ENCODE data around the gene KIRREL3. TPM values are rescaled to one million over a fixed set of nuclear protein-coding genes. Genes with fewer than 3 reads are reported as not detected.

KIRREL3 gene
- total and polyA plus RNA-seq, 2 donors (not counting 3 experiments of a cell fraction or from before 2014, with no cell fraction given) = not detected

DNA sequence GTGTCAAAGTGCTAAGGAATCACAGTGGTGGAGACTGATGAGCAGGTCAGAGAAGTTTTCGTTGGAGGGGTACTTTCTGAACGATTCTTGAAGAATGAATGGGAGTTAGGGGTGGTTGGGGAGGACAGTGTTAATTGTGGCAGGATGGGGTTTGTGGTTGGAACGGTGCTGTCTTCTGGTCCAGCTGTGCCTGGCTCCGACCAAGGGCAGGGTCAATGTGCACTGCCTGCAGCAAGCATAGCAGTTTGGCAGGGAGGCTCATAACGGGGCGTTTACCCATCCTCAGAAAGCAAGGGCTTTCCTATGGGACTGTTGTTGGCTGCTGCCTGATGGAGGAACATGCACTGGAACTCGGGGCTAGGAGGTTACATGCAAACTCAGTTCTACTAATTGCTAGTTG is 265.8 kb downstream of the KIRREL3 start:
- H3K9me3 ChIP-seq (replicated peaks; ENCODE audit: control insufficient read depth, insufficient read depth, low read length) = no peaks in the 10 kb centered on the region
- H3K9ac ChIP-seq (replicated peaks; ENCODE audit: extremely low read depth, insufficient read depth, low read length) = no peak overlapping the region
- H2AFZ ChIP-seq (ENCODE audit: low read depth, low read length) = no peak overlapping the region
- intact Hi-C loops (cut with micrococcal nuclease) = no loop called here
- H3K9me1 ChIP-seq (replicated peaks; ENCODE audit: control insufficient read depth, extremely low read depth, insufficient read depth, low read length) = no peaks in the 10 kb centered on the region
- BruUV-seq (replicated peaks) = no TSS peak
- no peak for DNase-seq (ENCODE audit: low read depth, low spot score)
- no peaks in the 10 kb centered on the region for H3K36me3 ChIP-seq (ENCODE audit: control insufficient read depth in 2 of 2, extremely low read depth in 1 of 2, insufficient read depth in 2 of 2, low read length in 2 of 2)
- TF ChIP-seq, protein P1, sequence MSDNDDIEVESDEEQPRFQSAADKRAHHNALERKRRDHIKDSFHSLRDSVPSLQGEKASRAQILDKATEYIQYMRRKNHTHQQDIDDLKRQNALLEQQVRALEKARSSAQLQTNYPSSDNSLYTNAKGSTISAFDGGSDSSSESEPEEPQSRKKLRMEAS (IDR thresholded peaks at IDR 0.05; ENCODE audit: insufficient read depth, insufficient read length) = no peak
- TF ChIP-seq POLR2A (IDR thresholded peaks at IDR 0.05; ENCODE audit: low read depth, low read length) = no peak
- TF ChIP-seq MYC (IDR thresholded peaks at IDR 0.05; ENCODE audit: low read depth, low read length) = no peak
- TF ChIP-seq JUN (IDR thresholded peaks at IDR 0.05; ENCODE audit: borderline replicate concordance, insufficient read depth, insufficient read length, low read depth) = no peak
- TF ChIP-seq, protein P2, sequence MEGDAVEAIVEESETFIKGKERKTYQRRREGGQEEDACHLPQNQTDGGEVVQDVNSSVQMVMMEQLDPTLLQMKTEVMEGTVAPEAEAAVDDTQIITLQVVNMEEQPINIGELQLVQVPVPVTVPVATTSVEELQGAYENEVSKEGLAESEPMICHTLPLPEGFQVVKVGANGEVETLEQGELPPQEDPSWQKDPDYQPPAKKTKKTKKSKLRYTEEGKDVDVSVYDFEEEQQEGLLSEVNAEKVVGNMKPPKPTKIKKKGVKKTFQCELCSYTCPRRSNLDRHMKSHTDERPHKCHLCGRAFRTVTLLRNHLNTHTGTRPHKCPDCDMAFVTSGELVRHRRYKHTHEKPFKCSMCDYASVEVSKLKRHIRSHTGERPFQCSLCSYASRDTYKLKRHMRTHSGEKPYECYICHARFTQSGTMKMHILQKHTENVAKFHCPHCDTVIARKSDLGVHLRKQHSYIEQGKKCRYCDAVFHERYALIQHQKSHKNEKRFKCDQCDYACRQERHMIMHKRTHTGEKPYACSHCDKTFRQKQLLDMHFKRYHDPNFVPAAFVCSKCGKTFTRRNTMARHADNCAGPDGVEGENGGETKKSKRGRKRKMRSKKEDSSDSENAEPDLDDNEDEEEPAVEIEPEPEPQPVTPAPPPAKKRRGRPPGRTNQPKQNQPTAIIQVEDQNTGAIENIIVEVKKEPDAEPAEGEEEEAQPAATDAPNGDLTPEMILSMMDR (IDR thresholded peaks at IDR 0.05; ENCODE audit: extremely low read depth in 1 of 2, insufficient read depth in 1 of 2, low read depth in 1 of 2, low read length in 2 of 2) = no peak
- TF ChIP-seq EZH2 (IDR thresholded peaks at IDR 0.05; ENCODE audit: borderline replicate concordance, low read depth, low read length, severe bottlenecking) = no peak
- no peak for TF ChIP-seq GATA2 (IDR thresholded peaks at IDR 0.05; ENCODE audit: insufficient read depth, insufficient read length, low read depth, low read length)
- TF ChIP-seq FOS (IDR thresholded peaks at IDR 0.05; ENCODE audit: borderline replicate concordance, insufficient read depth, low read length) = no peak
- no peak for TF ChIP-seq POLR2AphosphoS5 (IDR thresholded peaks at IDR 0.05; ENCODE audit: insufficient read depth, low read depth, low read length)
- no peak overlapping the region for H3K4me3 ChIP-seq (replicated peaks in 1 of 3; ENCODE audit: insufficient read depth in 1 of 3, low read depth in 1 of 3, low read length in 3 of 3)
- dilution Hi-C loops (cut with MboI; ENCODE audit: extremely low pct_ligation_motif_present, low sequenced_read_pairs) = no loop called here
- H3K4me2 ChIP-seq (ENCODE audit: insufficient read depth, low read length) = no peak overlapping the region
- no peaks in the 10 kb centered on the region for H3K27me3 ChIP-seq (ENCODE audit: control insufficient read depth in 2 of 2, insufficient read depth in 2 of 2, low read length in 2 of 2)
- H3K27ac ChIP-seq (ENCODE audit: insufficient read depth, low read depth, low read length) = no peak overlapping the region
- ChIA-PET POLR2A (no interaction called here), CTCF (no interaction called here)
- FAIRE-seq = no peak
- no peaks in the 10 kb centered on the region for H3K4me1 ChIP-seq (ENCODE audit: control insufficient read depth, extremely low read depth, insufficient read depth, low read length)
- H4K20me1 ChIP-seq (replicated peaks; ENCODE audit: control insufficient read depth, extremely low read depth, insufficient read depth, low read length) = no peaks in the 10 kb centered on the region
- no peaks in the 10 kb centered on the region for H3K79me2 ChIP-seq (ENCODE audit: control insufficient read depth, insufficient read depth, low read length)

All from endothelial cell of umbilical vein (primary cell).